ENCODE measurements around the gene SNTG2.
"Not testable (repeated sequence)": the region's sequence is repeated elsewhere in the genome, so short reads cannot be mapped to it uniquely, and the experiment has no call there.

Gene SNTG2

DNA sequence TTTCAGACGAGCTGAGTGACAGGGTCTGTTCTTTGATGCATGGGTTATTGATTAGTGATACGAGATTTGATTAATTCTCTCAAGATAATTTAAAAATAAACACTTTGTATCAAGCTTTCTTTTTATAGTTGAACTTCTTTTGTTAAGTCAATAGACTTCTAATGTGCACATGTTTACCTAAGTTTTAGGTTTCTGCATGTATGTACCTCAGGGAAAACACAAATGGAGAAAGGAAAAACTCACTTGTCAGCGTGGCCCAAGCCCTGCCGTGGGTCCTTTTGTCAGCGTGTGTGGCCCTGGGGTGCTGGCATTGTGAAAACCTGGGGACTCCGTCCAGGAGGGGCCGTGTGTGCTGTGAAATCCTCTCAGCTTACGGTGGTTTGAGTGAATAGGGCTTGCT lies 153.7 kb downstream of the SNTG2 start:
- DNase-seq, result no peak

DNA sequence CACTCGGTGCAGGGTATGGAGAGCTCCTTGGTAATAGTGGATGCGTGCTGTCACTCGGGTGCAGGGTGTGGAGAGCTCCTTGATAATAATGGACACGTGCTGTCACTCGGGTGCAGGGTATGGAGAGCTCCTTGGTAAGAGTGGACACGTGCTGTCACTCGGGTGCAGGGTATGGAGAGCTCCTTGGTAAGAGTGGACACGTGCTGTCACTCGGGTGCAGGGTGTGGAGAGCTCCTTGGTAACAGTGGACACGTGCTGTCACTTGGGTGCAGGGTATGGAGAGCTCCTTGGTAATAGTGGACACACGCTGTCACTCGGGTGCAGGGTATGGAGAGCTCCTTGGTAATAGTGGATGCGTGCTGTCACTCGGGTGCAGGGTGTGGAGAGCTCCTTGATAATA lies 155.7 kb downstream of the SNTG2 start:
- DNase-seq, result not testable (repeated sequence)

DNA sequence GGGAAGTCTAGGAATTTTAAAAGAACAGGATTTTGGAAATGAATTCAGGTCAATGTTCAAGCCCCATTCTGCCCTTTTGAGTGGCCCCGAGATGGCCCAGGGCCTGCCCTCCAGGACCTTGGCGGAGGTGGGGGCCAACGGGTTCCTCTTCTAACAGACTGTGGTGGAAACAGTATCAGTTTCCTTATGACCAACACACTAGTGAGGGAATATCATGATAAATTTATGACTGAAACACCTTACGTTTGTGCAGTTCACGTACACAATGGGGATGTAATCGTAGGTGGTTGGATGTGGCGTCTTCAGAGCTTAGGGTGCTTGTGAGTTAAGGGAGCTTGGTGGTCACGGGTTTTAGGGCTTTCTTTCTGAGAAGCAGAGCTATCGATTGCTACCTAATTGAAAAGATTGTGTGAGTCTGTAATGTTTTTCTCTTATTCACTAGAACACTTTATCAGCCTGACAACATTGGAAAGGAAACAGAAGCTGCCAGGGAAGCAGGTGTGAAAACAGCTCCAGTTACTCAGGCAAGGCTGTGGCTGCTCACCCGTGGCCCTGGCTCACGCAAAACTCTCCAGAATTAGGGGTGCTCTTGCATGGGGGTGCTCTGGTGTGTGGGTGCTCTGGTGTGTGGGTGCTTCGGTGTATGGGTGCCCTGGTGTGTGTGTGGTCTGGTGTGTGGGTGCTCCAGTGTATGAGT lies 165.3 kb downstream of the SNTG2 start:
- DNase-seq, result no peak

DNA sequence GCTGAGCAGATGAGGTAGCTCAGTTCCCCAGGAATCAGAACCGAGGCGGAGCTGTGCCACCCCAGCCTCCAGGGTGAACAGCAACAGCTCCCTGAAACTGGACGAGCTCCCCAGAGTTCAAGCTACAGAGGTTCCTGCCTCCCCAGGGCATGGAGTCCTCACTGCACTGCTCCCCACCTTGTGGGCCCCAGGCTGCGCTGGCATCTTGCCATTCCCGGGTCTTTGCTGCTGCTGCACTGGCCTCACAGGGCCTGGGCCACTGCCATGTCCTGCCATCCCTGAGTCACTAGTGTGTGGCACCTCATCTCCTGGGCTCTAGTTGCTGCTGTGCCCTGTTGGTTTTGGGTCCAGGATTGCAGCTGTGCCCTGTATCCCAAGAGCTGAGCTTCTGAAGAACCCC lies 166.9 kb downstream of the SNTG2 start:
- no peak for DNase-seq

DNA sequence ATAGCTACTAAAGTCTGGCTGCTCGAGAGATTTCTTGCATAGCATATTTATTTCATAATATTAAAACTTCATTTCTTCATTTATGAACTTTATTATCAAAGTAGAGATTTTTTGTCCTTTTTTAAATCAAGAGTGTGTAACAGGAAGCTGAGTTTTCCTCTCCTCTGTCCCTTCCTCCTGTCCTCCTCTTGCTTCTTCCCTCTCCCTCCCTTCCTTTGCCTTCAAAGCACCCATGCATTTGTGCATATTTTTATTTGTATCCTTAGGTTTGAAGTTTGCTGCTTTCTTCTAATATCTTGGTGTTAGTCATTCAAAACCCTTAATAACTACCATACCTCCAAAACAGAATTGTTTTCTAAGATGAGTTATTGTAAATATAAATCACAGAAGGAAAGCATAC lies 174.6 kb downstream of the SNTG2 start:
- DNase-seq, result no peak

DNA sequence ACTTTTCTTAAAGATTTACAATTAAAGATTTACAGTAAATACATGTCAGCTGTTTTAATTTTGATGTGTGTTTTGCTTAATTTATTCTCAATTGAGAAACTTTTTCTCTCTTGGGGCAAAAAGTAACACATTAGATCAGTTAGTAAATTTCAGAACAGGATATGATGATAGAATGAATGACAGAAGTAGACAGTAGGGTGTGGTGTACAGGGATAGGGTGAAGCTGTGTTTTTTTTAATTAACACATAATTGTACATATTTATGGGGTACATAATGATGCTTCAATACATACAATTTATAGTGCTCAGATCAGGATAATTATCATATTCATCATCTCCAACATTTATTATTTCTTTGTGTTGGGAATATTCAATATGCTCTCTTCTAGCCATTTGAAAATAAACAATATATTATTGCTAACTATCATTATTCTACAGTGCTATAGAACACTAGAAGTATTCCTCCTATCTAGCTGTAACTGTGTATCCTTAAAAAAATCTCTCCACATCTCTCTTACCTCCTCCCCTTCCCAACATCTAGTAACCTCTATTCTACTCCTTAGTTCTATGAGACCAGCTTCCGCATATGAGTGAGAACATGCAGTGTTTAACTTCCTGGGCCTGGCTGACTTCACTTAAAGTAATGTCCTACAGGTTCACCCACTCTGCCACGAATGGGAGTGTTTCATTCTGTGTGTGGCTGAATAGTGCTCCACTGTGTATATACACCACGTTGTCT lies 175.2 kb downstream of the SNTG2 start:
- DNase-seq, result no peak

DNA sequence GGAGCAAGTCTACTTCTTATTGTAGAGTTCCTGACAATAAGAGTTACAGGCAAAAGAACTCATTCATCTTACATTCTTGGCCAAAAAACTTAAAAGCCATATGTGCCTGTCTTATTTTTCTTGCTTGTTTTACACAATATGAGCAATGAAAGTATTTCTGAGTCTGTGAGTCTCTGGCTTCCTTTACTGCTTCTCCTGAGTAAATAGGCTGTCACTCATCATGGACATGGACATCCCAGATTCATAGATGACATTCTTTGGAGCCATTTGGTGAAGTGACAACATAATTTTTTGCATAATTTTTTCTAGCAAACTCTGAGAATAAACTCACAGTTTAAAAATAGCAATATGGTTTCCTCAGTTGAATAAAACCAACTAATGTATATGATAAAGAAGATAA lies 179.3 kb downstream of the SNTG2 start:
- DNase-seq, result no peak

DNA sequence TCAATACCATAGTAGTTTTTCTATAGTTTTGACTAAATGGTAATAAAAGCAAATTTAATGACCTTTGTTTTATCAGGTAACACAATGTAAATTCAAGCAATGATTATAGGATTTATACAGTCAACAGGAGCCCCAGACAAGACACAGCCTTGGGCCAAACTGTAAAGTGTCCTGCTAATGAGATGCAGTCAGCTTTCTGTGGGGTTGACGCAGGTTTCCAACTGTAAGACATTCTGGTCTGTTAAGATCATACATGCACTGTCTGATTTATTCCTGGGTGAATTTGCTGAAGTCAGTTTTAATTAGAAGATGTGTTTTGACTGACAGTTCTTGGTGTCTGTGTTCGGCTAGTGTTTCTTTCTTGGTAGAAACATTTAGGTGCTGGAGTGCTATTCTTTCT lies 180.3 kb downstream of the SNTG2 start:
- no peak for DNase-seq

DNA sequence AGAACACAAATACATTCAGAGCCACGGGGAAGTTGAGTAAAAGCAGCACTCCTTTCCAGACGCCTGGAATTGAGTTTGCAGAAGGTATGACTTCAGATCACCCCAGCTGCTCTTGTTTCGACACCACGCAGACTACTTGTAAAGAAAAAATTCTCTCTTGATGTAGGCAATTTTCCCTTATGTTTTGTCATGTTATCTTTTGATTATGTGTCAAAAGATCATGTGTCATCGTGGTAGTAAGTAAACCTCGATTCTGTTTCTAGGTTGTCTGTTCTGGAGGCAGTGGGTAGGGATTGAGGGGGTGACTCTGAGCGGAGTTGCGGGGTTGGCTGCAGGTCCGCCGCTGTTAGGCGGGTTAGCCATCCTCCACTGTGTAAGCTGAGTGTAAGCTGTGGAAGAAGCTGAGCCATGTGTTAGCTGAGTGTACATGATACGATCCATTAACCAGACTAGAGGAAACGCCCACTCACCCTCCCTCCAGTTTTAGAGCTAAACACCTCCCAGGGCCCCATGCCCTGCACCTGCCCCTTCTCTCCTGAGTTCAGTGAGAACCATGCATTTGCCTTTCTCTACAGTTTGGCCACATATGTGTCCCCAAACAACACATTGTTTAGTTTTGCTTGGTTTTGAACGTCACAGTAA lies 181.8 kb downstream of the SNTG2 start:
- no peak for DNase-seq

DNA sequence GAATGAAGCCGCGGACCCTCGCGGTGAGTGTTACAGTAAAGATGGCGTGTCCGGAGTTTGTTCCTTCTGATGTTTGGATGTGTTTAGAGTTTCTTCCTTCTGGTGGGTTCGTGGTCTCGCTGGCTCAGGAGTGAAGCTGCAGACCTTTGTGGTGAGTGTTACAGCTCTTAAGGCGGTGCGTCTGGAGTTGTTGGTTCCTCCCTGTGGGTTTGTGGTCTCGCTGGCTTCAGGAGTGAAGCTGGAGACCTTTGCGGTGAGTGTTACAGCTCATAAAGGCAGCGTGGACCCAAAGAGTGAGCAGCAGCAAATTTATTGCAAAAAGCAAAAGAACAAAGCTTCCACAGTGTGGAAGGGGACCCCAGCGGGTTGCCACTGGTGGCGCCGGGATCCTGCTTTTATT lies 183.2 kb downstream of the SNTG2 start:
- DNase-seq, result not testable (repeated sequence)

DNA sequence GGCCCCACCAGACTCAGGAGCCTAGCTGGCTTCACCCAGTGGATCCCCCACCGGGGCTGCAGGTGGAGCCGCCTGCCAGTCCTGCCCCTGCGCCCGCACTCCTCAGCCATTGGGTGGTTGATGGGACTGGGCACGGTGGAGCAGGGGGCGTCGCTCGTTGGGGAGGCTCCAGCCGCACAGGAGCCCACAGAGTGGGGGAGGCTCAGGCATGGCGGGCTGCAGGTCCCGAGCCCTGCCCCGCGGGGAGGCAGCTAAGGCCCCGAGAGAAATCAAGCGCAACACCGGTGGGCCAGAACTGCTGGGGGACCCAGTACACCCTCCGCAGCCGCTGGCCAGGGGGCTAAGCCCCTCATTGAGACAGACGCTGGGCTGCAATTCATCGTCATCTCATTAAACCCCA lies 184.0 kb downstream of the SNTG2 start:
- no peak for DNase-seq

DNA sequence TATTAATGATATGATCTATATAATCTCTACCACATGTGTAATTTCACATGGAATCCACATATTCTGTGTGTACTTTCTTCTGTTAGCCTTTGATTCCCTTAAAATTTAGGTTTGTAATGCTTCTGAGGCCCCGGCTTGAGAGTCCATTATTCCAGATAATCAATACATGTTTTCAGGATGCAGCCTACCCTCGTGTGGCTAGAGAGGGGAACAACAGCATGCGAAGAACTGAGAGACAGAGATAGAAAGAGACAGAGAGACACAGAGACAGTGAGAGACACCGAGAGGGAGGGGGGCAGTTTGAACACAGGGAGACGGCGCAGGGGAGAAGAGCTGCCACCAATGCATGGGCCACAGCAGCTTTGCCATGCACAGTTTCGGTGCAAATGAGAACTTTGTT lies 185.4 kb downstream of the SNTG2 start:
- no peak for DNase-seq

DNA sequence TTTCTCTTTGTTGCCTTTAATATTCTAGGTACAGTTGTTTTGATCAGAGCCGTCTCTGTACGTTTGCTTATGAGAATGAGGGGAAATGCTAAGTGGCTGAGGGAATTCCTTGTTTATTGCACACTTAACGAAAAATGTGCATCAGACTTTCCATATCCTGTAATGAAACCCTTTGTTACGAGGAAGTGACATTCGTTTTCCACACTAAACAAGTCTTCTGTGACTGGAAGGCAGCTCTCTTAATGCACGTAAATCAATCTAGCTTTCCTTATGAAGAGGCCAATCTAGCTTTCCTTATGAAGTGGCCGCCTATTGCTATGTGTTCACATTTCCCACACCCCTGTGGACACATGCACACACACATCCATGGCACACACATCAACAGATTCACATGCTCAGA lies 186.2 kb downstream of the SNTG2 start:
- no peak for DNase-seq

DNA sequence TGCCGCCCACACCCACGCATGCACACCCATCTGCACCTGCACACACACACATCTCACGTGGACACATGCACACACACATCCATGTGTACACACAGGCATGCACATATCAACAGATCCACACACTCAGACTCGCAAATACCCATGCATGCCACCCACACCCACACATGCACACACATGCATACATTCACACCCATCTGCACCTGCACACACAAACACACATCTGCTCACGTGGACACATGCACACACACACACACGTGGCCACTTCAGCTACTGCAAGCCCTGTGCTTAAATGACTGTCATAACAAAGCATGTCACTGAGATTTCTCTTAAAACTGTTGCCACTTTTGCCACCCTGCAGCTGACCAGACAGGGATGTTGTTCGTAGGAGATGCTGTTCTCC lies 186.6 kb downstream of the SNTG2 start:
- no peak for DNase-seq

DNA sequence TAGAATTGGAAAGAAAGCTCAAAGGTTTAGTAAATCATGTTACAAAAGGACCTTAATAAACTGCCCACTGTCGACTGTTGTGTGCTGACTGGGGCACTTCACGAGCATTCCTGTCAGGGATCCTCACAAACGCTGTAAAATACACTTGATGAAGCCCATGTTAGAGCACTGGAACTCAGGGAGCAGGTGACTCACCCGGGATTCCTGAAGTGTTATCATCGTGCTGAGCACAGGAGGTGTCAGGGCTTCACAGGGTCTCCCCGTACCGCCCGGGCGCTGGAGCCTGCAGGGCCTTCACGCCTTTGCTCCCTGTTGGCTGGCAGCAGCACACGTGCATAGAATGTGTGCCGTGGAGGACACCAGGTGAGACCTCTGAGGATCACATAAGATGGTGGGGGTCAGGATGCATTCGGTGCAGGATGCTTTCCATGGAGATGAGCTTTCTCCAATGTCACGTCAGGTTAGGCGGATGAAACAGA lies 187.3 kb downstream of the SNTG2 start:
- no peak for DNase-seq

DNA sequence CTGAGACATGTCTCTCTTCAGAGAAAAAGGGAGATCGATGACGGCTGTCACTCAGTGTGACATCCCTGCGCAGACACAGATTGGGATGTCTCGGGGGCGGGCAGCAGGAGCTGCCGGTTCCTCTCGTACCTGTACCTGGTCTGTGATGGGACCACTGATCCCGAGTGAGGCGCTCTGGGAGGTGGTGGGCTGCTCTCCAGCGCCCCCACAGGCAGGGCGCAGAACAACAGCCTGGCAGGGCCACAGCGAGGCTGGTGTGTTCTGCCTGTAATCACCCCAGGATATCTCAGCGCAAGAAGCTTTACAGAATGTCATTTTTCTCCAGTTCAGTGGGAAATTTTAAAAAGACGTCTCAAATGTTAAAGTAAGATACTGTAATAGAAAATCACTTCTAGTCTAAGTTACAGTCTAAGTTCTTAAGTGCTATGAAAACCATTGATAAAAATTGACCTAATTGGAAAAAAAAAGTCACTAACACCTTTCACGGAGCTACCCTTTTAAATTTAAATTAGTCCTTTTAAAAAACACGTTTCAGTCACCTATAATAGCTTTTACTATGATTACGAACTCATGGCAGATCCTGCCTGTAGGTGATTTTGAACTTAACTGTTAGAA lies 189.8 kb downstream of the SNTG2 start:
- peak; percentile 1 for DNase-seq

DNA sequence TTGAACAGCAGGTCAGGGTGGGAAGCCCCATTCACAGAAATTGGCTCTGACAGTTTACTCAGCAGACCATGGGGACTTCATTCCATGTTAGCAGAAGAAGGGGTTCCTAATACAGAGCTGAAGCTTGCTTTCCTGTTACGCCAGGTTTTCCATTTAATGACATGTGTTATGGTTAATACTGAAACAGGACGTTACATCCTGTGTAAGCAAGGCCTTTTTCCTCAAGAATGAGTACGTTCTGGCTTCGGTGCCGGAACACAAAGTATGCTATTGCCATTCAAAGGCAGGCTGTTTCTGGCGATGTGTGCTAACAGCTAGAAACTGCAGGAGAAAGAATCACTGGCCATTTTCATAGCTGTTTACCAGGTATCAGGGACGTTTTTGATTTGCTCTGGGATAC lies 190.4 kb downstream of the SNTG2 start:
- DNase-seq, result no peak

DNA sequence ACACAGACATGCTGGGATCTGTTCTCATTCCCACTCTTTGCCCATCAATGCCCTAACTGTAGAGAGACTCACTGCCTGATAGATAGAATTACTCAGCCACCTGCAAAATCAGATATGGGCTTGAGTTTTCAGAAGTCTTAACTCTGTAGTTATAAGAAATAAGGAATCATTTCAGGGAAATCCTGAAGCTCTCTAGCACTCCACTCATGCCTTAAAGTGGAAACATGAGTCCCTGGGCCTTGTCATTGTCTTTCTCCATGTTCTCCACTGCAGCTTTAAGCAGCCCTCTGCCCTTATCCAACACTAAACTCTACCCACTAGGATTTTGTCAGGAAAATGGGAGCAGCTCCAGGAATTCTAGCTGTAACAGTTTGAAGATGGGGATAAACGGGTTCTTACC lies 192.5 kb downstream of the SNTG2 start:
- DNase-seq, result no peak

DNA sequence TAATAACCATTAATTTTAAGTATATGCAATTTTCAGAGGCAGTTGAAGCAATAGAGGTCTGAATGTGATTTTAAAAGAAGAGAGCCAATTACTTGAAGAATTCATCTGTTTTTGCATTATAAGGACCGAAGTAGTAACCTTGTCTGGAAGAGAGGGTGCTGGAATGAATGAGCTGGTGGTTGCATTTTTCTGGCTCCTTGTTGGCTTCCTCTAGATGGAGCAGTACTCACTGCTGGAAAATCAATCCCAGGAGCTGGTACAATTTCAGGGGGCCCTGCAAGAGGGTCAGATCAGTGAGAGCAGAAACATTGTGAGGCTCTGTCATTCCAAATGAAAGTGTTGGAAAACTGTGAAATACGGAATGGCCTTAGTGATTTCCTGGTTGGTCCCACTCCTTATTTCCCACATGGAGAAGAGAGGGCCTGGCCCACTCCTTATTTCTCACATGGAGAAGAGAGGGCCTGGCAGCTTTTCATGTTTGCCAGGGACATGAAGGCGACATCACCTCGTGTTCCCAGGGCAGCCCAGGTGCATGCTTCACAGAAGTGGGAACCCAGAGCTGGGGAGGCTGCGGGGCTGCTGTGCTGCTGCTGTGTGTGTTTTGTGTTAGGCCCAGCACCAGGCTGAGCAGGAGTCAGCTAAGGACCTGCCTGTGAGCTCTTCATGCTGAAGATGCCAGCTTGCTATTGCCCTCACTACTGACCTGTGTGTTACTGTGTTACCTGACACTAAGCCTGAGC lies 197.4 kb downstream of the SNTG2 start:
- no peak for DNase-seq

DNA sequence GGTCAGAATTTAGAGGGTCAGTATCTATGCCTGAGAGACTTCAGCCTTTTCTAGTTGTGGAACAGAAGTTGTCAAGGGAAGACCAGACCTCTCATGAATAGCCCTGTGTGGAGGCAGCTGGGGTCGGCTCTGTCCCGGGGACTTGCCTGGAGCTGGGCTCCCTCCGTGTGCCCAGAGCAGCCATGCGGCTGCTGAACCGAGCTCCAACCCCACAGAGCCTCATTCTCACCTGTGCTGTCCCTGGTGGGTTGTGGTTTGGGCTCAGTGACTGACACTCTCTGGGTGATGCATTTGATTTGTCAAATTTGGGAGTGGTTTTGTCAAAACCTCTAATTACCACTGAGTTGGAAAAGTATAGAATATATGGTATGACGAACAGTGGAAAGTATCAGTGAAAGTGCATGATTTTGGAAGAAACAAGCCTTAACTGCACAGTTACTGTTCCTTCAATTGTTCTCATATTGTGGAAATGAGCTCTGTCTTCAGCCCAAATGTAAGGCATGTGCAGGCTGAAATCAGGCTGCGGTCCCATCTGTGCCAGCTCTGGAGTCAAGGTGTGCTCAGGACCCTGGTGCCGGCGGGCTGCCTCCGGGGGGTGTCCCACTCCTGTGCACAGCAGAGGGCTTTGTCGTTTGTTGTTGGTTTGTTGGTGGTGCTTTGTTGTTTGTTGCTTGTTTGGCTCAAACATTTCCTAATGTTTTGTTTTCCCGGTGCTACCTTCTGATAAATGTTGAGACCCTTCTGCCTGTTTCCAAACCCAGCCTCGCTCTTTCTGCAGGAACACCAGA lies 200.3 kb downstream of the SNTG2 start:
- DNase-seq, result no peak

DNA sequence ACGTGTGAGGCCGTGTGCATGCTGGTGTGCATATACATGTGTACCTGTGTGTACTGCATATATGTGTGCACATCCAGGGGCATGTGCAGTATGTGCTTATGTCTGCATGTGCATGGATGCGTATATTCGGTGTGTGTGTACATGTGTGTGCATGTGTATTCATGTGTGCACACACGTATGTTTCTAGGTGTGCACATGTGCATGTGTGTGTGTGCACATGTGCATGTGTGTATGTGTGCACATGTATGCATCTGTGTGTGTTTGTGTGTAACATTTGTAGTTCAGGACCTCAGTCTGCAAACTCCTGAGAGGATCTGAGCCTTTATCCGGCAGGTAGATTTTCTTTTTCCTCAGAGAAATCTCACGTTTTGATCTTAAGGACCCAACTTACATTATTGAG lies 201.7 kb downstream of the SNTG2 start:
- no peak for DNase-seq

DNA sequence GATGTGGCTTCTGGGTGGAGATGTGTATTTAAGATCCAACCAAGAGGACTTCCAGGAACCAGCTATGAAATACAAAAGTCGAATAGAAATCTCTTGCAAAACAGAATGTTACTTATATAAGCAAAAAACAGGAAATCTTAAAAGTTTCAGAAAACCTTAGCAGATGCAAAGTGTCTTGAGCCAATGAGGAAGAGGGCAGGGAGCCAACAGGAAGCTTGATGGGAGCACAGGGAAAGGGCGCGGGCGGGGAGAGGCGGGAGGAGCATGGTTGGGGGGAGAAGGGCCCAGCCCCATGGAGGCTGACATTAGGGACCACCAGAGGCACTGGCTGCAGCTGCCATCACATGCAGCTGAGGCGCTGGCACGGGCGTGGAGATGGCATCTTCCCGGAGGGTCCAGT lies 203.3 kb downstream of the SNTG2 start:
- no peak for DNase-seq

Measured in NCI-H1048 (cell line).